Mesendoderm (in vitro differentiated cells): Measurements from ENCODE around the gene EVC2.
"Not testable (repeated sequence)": the region's sequence is repeated elsewhere in the genome, so short reads cannot be mapped to it uniquely, and the experiment has no call there.

ENCODE experiments used
- DNase-seq: peaks from one replicate; pipeline ENCODE4 v3.0.0; 2013
- H2AK5ac ChIP-seq: 2 replicates; pipeline ENCODE4 v1.6.1; 2013; ENCODE audit warnings: low read length, inconsistent platforms
- H2BK120ac ChIP-seq: 2 replicates; pipeline ENCODE4 v1.6.1; 2013; ENCODE audit warnings: low read depth, mild to moderate bottlenecking, low read length, moderate library complexity, mixed read lengths
- H2BK15ac ChIP-seq: replicated peaks from 2 replicates; pipeline ENCODE4 v1.6.1; 2013; ENCODE audit warnings: low read depth, mild to moderate bottlenecking, moderate library complexity
- H2BK5ac ChIP-seq: 2 replicates; pipeline ENCODE4 v1.6.1; 2013; ENCODE audit warnings: low read length, inconsistent platforms
- H3K18ac ChIP-seq: 2 replicates; pipeline ENCODE4 v1.6.1; 2013; ENCODE audit warnings: mild to moderate bottlenecking, low read length, mixed read lengths
- H3K23ac ChIP-seq: one replicate; pipeline ENCODE4 v1.6.1; 2013; ENCODE audit warnings: low read length
- H3K27ac ChIP-seq: 2 replicates; pipeline ENCODE4 v1.5.1; 2013; ENCODE audit warnings: low read depth, mild to moderate bottlenecking, inconsistent platforms, low read length, moderate library complexity
- H3K27me3 ChIP-seq: 2 replicates; pipeline ENCODE4 v1.6.1; 2013; ENCODE audit warnings: low read length, control low read depth, mild to moderate bottlenecking, inconsistent platforms; ENCODE audit not compliant: insufficient read depth, poor library complexity
- H3K36me3 ChIP-seq: 2 replicates; pipeline ENCODE4 v1.6.1; 2013; ENCODE audit warnings: low read length, inconsistent platforms; ENCODE audit not compliant: control insufficient read depth, insufficient read depth
- H3K4ac ChIP-seq: one replicate; pipeline ENCODE4 v1.6.1; 2013; ENCODE audit warnings: low read depth, mild to moderate bottlenecking, low read length, moderate library complexity
- H3K4me1 ChIP-seq: 2 replicates; pipeline ENCODE4 v1.6.1; 2013; ENCODE audit warnings: low read depth, low read length, inconsistent platforms; ENCODE audit not compliant: control insufficient read depth
- H3K4me2 ChIP-seq: 2 replicates; pipeline ENCODE4 v1.6.1; 2013; ENCODE audit warnings: low read length
- H3K4me3 ChIP-seq: 2 replicates; pipeline ENCODE4 v1.5.1; 2013; ENCODE audit warnings: mild to moderate bottlenecking, low read length
- H3K56ac ChIP-seq: one replicate; pipeline ENCODE4 v1.6.1; 2013; ENCODE audit warnings: low read length
- H3K79me1 ChIP-seq: 2 replicates; pipeline ENCODE4 v1.6.1; 2013; ENCODE audit warnings: low read length, inconsistent platforms
- H3K79me2 ChIP-seq: 2 replicates; pipeline ENCODE4 v1.6.1; 2013; ENCODE audit warnings: mild to moderate bottlenecking, low read length; ENCODE audit not compliant: control insufficient read depth, insufficient read depth
- H3K9ac ChIP-seq: 2 replicates; pipeline ENCODE4 v1.6.1; 2013; ENCODE audit warnings: low read length, inconsistent platforms
- H4K5ac ChIP-seq: one replicate; pipeline ENCODE4 v1.6.1; 2013; ENCODE audit warnings: low read length
- H4K8ac ChIP-seq: one replicate; pipeline ENCODE4 v1.6.1; 2013; ENCODE audit warnings: low read depth, mild to moderate bottlenecking, control low read depth, low read length, moderate library complexity
- WGBS: extraction: QIAGEN DNeasy Blood & Tissue Kit; methylation state at CpG from one replicate; pipeline ENCODE4 v1.1.7; 2013; ENCODE audit warnings: low lambda C conversion rate, missing lambda C conversion rate; ENCODE audit not compliant: insufficient coverage; ENCODE audit errors: extremely low coverage; 5-methylcytosine and 5-hydroxymethylcytosine counted together

EVC2 gene

DNA sequence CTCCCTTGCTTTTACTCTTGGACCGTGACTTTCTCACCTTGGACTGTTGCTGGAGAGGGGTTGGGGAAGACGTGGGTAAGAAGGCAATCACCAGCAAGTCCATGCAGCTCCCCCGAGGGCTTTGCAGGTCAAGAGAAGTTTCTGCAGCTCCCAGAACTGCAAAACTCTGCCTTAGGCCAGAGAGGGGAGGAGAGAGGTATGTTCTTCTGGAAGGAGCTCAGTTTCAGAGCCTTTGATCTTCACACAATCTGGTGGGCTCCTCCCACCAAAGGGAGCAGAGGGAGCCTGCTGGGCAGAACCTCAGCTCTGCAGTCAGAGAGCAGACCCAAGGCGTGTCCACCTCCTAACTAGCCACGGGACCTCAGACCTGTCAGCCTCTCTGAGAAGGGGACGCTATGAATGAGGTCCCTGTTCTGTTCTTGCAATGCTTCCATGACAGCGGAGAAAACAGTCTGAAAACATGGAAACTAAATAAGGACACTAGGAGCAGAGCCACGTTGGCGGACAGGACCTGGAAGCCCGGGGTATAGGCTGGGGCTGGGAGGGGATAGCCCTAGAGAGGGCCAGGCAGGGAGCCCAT is 92.8 kb downstream of the EVC2 start:
- no peak overlapping the region for H3K4me3 ChIP-seq
- no peak overlapping the region for H2BK5ac ChIP-seq
- H4K5ac ChIP-seq = no peak overlapping the region
- H2BK120ac ChIP-seq = no peak overlapping the region
- peaks cover 2% of the 10 kb centered on the region for H3K4me1 ChIP-seq
- H2BK15ac ChIP-seq = no peak overlapping the region
- no peak overlapping the region for H3K4ac ChIP-seq
- no peak overlapping the region for H3K4me2 ChIP-seq
- H3K36me3 ChIP-seq = peaks cover 2% of the 10 kb centered on the region
- no peak overlapping the region for H3K27ac ChIP-seq
- H3K79me2 ChIP-seq = no peaks in the 10 kb centered on the region
- H3K27me3 ChIP-seq = no peaks in the 10 kb centered on the region
- H4K8ac ChIP-seq = no peak overlapping the region
- no CpG with 5 or more reads among the region's 10 CpGs for WGBS
- H3K79me1 ChIP-seq = no peaks in the 10 kb centered on the region
- no peak overlapping the region for H3K9ac ChIP-seq
- H3K56ac ChIP-seq = no peak overlapping the region
- H3K18ac ChIP-seq = no peak overlapping the region
- no peak overlapping the region for H2AK5ac ChIP-seq
- no peak overlapping the region for H3K23ac ChIP-seq
- peak; percentile 77 for DNase-seq

DNA sequence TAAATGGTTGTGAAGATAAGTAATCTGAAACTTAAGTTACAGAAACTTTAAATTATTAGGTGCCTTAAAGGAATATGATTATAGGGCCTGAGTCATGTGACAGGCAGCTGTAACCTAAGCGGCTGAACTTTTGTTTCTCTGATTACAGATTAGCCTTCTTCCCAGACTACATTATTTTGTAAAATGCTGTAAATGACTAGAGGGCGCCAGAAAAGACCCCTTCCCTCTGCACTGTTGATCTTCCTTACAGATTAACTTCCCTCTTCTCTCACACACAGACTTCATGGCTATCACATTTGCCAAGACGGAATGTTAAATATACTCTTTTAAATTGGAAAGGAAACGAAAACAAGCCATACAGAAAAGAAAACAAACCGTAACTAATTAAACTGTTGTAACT is 96.6 kb downstream of the EVC2 start:
- Histone ChIP-seq H2BK15ac (no peak overlapping the region), H4K5ac (no peak overlapping the region), H3K56ac (no peak overlapping the region), H3K79me1 (no peaks in the 10 kb centered on the region), H2BK5ac (no peak overlapping the region), H3K18ac (no peak overlapping the region), H3K27ac (no peak overlapping the region), H2AK5ac (no peak overlapping the region), H3K79me2 (no peaks in the 10 kb centered on the region), H4K8ac (no peak overlapping the region), H3K4ac (no peak overlapping the region), H3K4me3 (no peak overlapping the region), H3K4me2 (no peak overlapping the region), H3K23ac (no peak overlapping the region), H3K36me3 (no peaks in the 10 kb centered on the region), H2BK120ac (no peak overlapping the region), H3K9ac (no peak overlapping the region), H3K27me3 (no peaks in the 10 kb centered on the region), H3K4me1 (peaks cover 2% of the 10 kb centered on the region)
- peak; percentile 24 for DNase-seq
- WGBS = no CpG with 5 or more reads among the region's 5 CpGs

DNA sequence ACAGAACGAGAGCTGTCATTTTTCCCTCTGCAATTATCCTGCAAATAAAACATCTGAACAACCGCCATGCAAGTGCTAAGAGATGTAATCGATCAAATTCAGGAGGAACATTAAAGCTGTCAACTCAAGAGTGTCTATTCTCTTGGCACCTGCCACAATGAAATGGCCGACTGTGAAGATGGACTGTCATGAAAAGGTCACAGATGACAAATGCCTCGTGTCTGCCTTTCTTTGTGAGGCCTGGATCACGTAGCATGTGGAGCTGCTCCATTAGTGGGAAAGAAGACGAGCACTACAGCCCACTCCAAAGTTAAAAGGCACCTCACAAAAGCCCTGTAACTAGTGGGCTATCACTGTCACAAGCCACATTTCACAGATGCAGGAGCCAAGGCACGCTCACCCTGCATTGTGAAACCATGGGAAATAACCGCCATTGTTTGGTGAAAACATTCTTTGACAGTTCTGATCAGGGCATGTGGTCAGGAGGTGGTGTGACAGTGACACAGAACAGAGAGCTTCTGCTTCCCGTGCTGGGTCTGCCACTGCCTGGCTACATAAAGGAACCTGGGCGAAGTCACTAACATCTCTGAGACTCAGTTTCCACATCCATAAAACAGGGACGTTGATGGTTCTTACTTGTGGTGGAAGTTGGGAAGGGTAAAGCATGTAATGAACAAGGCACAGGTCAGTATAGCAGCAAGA is 98.9 kb downstream of the EVC2 start:
- no peak overlapping the region for H3K18ac ChIP-seq
- no peaks in the 10 kb centered on the region for H3K36me3 ChIP-seq
- H3K27me3 ChIP-seq = no peaks in the 10 kb centered on the region
- no peak overlapping the region for H3K27ac ChIP-seq
- no peak overlapping the region for H3K9ac ChIP-seq
- H4K8ac ChIP-seq = no peak overlapping the region
- no peak overlapping the region for H2BK5ac ChIP-seq
- no peak overlapping the region for H3K4ac ChIP-seq
- H3K79me2 ChIP-seq = no peaks in the 10 kb centered on the region
- no peak overlapping the region for H2AK5ac ChIP-seq
- H2BK120ac ChIP-seq = no peak overlapping the region
- no peak overlapping the region for H3K23ac ChIP-seq
- no peaks in the 10 kb centered on the region for H3K4me1 ChIP-seq
- WGBS = no CpG with 5 or more reads among the region's 12 CpGs
- no peak overlapping the region for H3K4me3 ChIP-seq
- H3K79me1 ChIP-seq = no peaks in the 10 kb centered on the region
- no peak overlapping the region for H2BK15ac ChIP-seq
- DNase-seq = no peak
- no peak overlapping the region for H4K5ac ChIP-seq
- no peak overlapping the region for H3K56ac ChIP-seq
- H3K4me2 ChIP-seq = no peak overlapping the region

DNA sequence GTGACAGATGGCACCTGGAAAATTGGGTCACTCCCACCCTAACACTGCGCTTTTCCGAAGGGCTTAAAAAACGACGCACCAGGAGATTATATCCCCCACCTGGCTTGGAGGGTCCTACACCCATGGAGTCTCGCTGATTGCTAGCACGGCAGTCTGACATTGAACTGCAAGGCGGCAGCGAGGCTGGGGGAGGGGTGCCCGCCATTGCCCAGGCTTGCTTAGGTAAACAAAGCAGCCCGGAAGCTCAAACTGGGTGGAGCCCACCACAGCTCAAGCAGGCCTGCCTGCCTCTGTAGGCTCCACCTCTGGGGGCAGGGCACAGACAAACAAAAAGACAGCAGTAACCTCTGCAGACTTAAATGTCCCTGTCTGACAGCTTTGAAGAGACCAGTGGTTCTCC is 114.5 kb downstream of the EVC2 start:
- WGBS = no CpG with 5 or more reads among the region's 10 CpGs
- not testable (repeated sequence) for H2AK5ac ChIP-seq, H3K27me3 ChIP-seq, H3K9ac ChIP-seq, DNase-seq, H2BK120ac ChIP-seq, H3K27ac ChIP-seq, H3K79me1 ChIP-seq, H3K4ac ChIP-seq, H2BK15ac ChIP-seq, H4K8ac ChIP-seq, H3K23ac ChIP-seq, H3K79me2 ChIP-seq, H3K18ac ChIP-seq, H3K56ac ChIP-seq, H3K4me3 ChIP-seq, H3K4me2 ChIP-seq, H2BK5ac ChIP-seq, H3K4me1 ChIP-seq, H3K36me3 ChIP-seq, H4K5ac ChIP-seq

DNA sequence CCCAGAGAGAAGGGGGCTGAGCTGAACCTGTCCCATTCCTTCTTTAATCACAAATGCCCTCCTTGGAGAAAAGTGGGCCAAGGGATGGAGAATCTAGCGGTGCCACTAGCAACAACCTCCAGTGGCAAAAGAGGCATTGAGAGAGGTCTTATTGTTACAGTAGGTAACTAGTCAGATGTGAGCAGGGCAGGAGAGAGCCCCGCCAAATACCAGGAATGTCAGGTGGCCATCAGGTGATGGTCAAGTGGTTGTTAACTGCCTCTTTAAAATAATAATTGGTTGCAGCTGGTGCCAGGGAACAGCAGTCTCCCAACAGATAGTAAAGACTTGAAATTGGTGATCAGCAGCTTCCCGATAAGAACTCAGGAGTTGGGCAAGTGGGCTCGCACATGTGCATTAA is 116.1 kb downstream of the EVC2 start:
- Histone ChIP-seq H3K4me1 (no peaks in the 10 kb centered on the region), H2BK120ac (no peak overlapping the region), H3K27me3 (no peaks in the 10 kb centered on the region), H3K18ac (no peak overlapping the region), H2AK5ac (no peak overlapping the region), H3K23ac (no peak overlapping the region), H3K27ac (no peak overlapping the region), H3K79me2 (no peaks in the 10 kb centered on the region), H4K5ac (no peak overlapping the region), H3K36me3 (no peaks in the 10 kb centered on the region), H3K79me1 (no peaks in the 10 kb centered on the region), H3K4ac (no peak overlapping the region), H3K56ac (no peak overlapping the region), H3K4me2 (no peak overlapping the region), H4K8ac (no peak overlapping the region), H3K9ac (no peak overlapping the region), H2BK15ac (no peak overlapping the region), H2BK5ac (no peak overlapping the region), H3K4me3 (no peak overlapping the region)
- no CpG with 5 or more reads among the region's 4 CpGs for WGBS
- no peak for DNase-seq

DNA sequence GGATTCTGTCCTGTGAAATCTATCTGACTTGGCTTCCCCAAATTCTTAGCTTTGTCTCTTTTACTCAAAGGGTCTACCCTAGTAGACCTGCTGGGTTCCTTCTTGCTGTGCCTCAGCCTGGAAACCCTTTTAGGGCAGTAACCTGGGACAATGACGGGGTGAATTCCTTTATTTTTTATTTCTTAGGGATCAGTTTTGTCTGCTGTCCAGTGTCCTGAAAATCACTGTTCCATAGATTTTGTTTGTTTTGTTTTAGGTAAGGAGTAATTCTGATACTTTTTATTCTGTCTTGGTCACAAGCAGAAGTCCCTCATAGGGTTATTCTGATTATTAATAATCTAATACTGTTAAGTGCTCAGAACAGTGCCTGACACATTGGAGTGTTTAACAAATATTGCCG is 118.9 kb downstream of the EVC2 start:
- Histone ChIP-seq H3K79me1 (no peaks in the 10 kb centered on the region), H3K27ac (no peak overlapping the region), H2BK120ac (no peak overlapping the region), H3K4ac (no peak overlapping the region), H3K36me3 (no peaks in the 10 kb centered on the region), H3K56ac (no peak overlapping the region), H4K5ac (no peak overlapping the region), H3K9ac (no peak overlapping the region), H3K18ac (no peak overlapping the region), H3K27me3 (no peaks in the 10 kb centered on the region), H2BK15ac (no peak overlapping the region), H2AK5ac (no peak overlapping the region), H3K23ac (no peak overlapping the region), H4K8ac (no peak overlapping the region), H2BK5ac (no peak overlapping the region), H3K4me1 (no peaks in the 10 kb centered on the region), H3K4me2 (no peak overlapping the region), H3K4me3 (no peak overlapping the region), H3K79me2 (no peaks in the 10 kb centered on the region)
- no peak for DNase-seq
- no CpG with 5 or more reads among the region's 2 CpGs for WGBS
